RWPE2 (cell line): ENCODE results near the gene ASZ1.

Source experiments
- ATAC-seq: fragments of 200-7000 bp; cut with Tn5 transposase; 3 replicates; pipeline ENCODE4 v1.9.1; 2021; ENCODE audit warnings: low read depth
- DNase-seq: peaks from one replicate; pipeline ENCODE4 v3.0.0-alpha.2; 2020; ENCODE audit warnings: low spot score
- H3K27ac ChIP-seq: fragments of 450-650 bp; 2 replicates; pipeline ENCODE4 v1.5.1; 2017; ENCODE audit warnings: mild to moderate bottlenecking; ENCODE audit not compliant: poor library complexity, severe bottlenecking
- H3K27me3 ChIP-seq: fragments of 250-450 bp; sonication (Bioruptor Pico); 2 replicates; pipeline ENCODE4 v1.5.1; 2021; ENCODE audit warnings: mild to moderate bottlenecking, moderate library complexity; ENCODE audit not compliant: insufficient read depth, poor library complexity, severe bottlenecking
- H3K36me3 ChIP-seq: fragments of 250-450 bp; sonication (Bioruptor Pico); 2 replicates; pipeline ENCODE4 v1.5.1; 2020; ENCODE audit warnings: low read depth, mild to moderate bottlenecking, moderate library complexity
- H3K4me1 ChIP-seq: fragments of 250-450 bp; sonication (Bioruptor Pico); 2 replicates; pipeline ENCODE4 v1.5.1; 2021; ENCODE audit warnings: mild to moderate bottlenecking, moderate library complexity; ENCODE audit not compliant: insufficient read depth, poor library complexity, severe bottlenecking
- H3K4me3 ChIP-seq: fragments of 250-450 bp; sonication (Bioruptor Pico); 2 replicates; pipeline ENCODE4 v1.5.1; 2021; ENCODE audit warnings: mild to moderate bottlenecking, moderate library complexity; ENCODE audit not compliant: severe bottlenecking
- H3K9me3 ChIP-seq: fragments of 250-450 bp; sonication (Bioruptor Pico); 2 replicates; pipeline ENCODE4 v1.5.1; 2021; ENCODE audit warnings: mild to moderate bottlenecking, moderate library complexity; ENCODE audit not compliant: severe bottlenecking
- CTCF ChIP-seq: fragments of 450-650 bp; IDR thresholded peaks from one replicate; pipeline ENCODE4 v1.5.1; 2017; ENCODE audit warnings: mild to moderate bottlenecking, moderate library complexity; ENCODE audit not compliant: poor library complexity, severe bottlenecking

Gene ASZ1

DNA sequence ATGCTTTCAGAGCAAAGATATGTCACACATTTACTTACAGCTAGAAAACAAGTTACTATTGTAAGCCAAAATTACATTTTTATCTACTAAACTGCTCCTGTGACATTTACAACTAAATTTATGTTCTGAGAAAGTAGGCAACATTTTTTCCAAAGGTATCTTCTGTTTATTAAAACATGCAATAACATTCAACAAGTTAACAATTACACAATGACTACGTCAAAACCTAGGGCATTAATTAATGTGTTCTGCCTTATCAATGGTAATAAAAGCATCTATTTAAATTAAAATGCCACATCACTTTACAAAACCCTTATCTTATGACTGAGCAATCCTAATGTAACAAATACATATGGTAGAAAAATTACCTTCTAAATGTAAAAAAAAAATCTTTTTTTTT lies 14.9 kb downstream of the ASZ1 start:
- TF ChIP-seq CTCF, result no peak
- Histone ChIP-seq H3K4me1 (no peaks in the 10 kb centered on the region), H3K36me3 (no peaks in the 10 kb centered on the region), H3K27ac (no peak overlapping the region), H3K27me3 (peaks cover 3% of the 10 kb centered on the region), H3K4me3 (no peak overlapping the region), H3K9me3 (no peaks in the 10 kb centered on the region)
- ATAC-seq (no peak), DNase-seq (no peak)

- DNase-seq (no peak), ATAC-seq (no peak)
- H3K4me3 ChIP-seq, result no peak overlapping the region
- H3K4me1 ChIP-seq, result no peaks in the 10 kb centered on the region
- H3K27me3 ChIP-seq, result peaks cover 3% of the 10 kb centered on the region
- no peaks in the 10 kb centered on the region for H3K36me3 ChIP-seq
- TF ChIP-seq CTCF, result no peak
- no peak overlapping the region for H3K27ac ChIP-seq
- no peaks in the 10 kb centered on the region for H3K9me3 ChIP-seq
These were observed 15.8 kb downstream of the ASZ1 start for GRCh38 chr7:117411539-117411938.

DNA sequence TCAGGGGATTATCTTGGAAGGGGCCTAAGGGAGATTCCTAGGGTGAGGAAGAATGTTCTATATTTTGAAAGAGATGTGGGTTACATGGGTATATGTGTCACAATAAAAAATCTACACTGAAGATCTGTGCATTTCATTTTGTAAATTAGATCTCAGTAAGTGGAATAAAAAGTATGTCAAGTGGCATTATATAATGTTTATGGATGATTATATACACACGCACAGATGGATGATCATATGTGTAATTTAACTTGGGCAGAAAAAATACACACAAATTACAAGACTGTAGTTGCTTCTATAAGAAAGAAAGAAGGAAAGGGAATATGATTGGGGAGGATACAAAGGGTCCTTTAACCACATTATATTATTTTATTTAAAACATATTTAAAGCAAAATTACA lies 18.5 kb downstream of the ASZ1 start:
- Histone ChIP-seq H3K27me3 (peaks cover 3% of the 10 kb centered on the region), H3K27ac (no peak overlapping the region), H3K36me3 (no peaks in the 10 kb centered on the region), H3K4me3 (no peak overlapping the region), H3K9me3 (no peaks in the 10 kb centered on the region), H3K4me1 (no peaks in the 10 kb centered on the region)
- DNase-seq (no peak), ATAC-seq (no peak)
- no peak for TF ChIP-seq CTCF

- H3K9me3 ChIP-seq, result no peaks in the 10 kb centered on the region
- H3K4me1 ChIP-seq, result no peaks in the 10 kb centered on the region
- ATAC-seq, result no peak
- H3K27ac ChIP-seq, result no peak overlapping the region
- TF ChIP-seq CTCF, result no peak
- no peaks in the 10 kb centered on the region for H3K36me3 ChIP-seq
- no peak for DNase-seq
- H3K4me3 ChIP-seq, result no peak overlapping the region
- H3K27me3 ChIP-seq, result peaks cover 3% of the 10 kb centered on the region
These were observed 21.8 kb downstream of the ASZ1 start for GRCh38 chr7:117405519-117405918.

DNA sequence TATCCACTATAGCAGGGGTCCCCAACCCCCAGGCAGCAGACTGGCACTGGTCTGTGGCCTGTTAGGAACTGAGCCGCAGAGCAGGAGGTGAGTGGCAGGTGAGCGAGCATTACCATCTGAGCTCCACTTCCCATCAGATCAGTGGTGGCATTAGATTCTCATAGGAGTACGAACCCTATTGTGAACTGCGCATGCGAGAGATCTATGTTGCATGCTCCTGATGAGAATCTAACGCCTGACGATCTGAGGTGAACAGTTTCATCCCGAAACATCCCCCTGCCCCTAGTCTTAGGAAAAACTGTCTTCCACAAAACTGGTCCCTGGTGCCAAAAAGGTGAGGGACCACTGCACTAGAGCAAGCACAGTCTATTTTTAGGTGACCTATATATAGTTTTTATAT lies 23.6 kb downstream of the ASZ1 start:
- Histone ChIP-seq H3K27me3 (peaks cover 3% of the 10 kb centered on the region), H3K36me3 (no peaks in the 10 kb centered on the region), H3K9me3 (no peaks in the 10 kb centered on the region), H3K4me1 (no peaks in the 10 kb centered on the region), H3K27ac (no peak overlapping the region), H3K4me3 (no peak overlapping the region)
- TF ChIP-seq CTCF, result no peak
- DNase-seq (no peak), ATAC-seq (no peak)
